ENCODE measurements around the gene DSG2.

Gene DSG2

GRCh38 chr18:31555971-31556747 lies 58.2 kb downstream of the DSG2 start:
- DNase-seq (ENCODE audit: low read depth in 2 of 2) = peak; percentile 35 to 46

- no peak for DNase-seq (ENCODE audit: low read depth in 2 of 2)
These were observed 59.5 kb downstream of the DSG2 start for GRCh38 chr18:31557446-31557845.

- DNase-seq (ENCODE audit: low read depth in 2 of 2) = no peak
These were observed 60.6 kb downstream of the DSG2 start for GRCh38 chr18:31558567-31558966.

- no peak for DNase-seq (ENCODE audit: low read depth in 2 of 2)
These were observed 64.7 kb downstream of the DSG2 start for GRCh38 chr18:31562726-31563125.

GRCh38 chr18:31563778-31564177 lies 65.8 kb downstream of the DSG2 start:
- DNase-seq (ENCODE audit: low read depth in 2 of 2) = no peak

- DNase-seq (ENCODE audit: low read depth in 2 of 2) = no peak
These were observed 67.4 kb downstream of the DSG2 start for GRCh38 chr18:31565345-31565744.

- no peak for DNase-seq (ENCODE audit: low read depth in 2 of 2)
These were observed 68.0 kb downstream of the DSG2 start for GRCh38 chr18:31565782-31566512.

- DNase-seq (ENCODE audit: low read depth in 2 of 2) = no peak
These were observed 68.8 kb downstream of the DSG2 start for GRCh38 chr18:31566576-31567306.

GRCh38 chr18:31572368-31572767 lies 74.4 kb downstream of the DSG2 start:
- DNase-seq (ENCODE audit: low read depth in 2 of 2) = no peak

- DNase-seq (ENCODE audit: low read depth in 2 of 2) = no peak
These were observed 75.1 kb downstream of the DSG2 start for GRCh38 chr18:31573051-31573450.

GRCh38 chr18:31574359-31574758 lies 76.4 kb downstream of the DSG2 start:
- DNase-seq (ENCODE audit: low read depth in 2 of 2) = no peak

GRCh38 chr18:31575515-31576257 lies 77.7 kb downstream of the DSG2 start:
- DNase-seq (ENCODE audit: low read depth in 2 of 2) = no peak

- DNase-seq (ENCODE audit: low read depth in 2 of 2) = no peak
These were observed 78.7 kb downstream of the DSG2 start for GRCh38 chr18:31576670-31577069.

- no peak for DNase-seq (ENCODE audit: low read depth in 2 of 2)
These were observed 79.2 kb downstream of the DSG2 start for GRCh38 chr18:31577195-31577594.

- DNase-seq (ENCODE audit: low read depth in 2 of 2) = no peak
These were observed 80.1 kb downstream of the DSG2 start for GRCh38 chr18:31578126-31578525.

- no peak for DNase-seq (ENCODE audit: low read depth in 2 of 2)
These were observed 81.4 kb downstream of the DSG2 start for GRCh38 chr18:31579375-31579774.

- DNase-seq (ENCODE audit: low read depth in 2 of 2) = peak; percentile 72
These were observed 83.7 kb downstream of the DSG2 start for GRCh38 chr18:31581498-31582197.

- DNase-seq (ENCODE audit: low read depth in 2 of 2) = no peak
These were observed 85.3 kb downstream of the DSG2 start for GRCh38 chr18:31583185-31583854.

- DNase-seq (ENCODE audit: low read depth in 2 of 2) = no peak
These were observed 88.0 kb downstream of the DSG2 start for GRCh38 chr18:31585991-31586390.

- DNase-seq (ENCODE audit: low read depth in 2 of 2) = no peak
These were observed 88.6 kb downstream of the DSG2 start for GRCh38 chr18:31586616-31587015.

GRCh38 chr18:31587529-31587928 lies 89.6 kb downstream of the DSG2 start:
- no peak for DNase-seq (ENCODE audit: low read depth in 2 of 2)
